Tibial artery (tissue), 4 donors: ENCODE data around the gene COX7A1.

ENCODE experiments used
- DNase-seq, 2 donors: peaks; one replicate each; pipeline ENCODE4 v3.0.0-alpha.2; 2019
- H3K27ac ChIP-seq, 2 donors: fragments of 200-600 bp; sonication (generic) in 1 of 2; 1 replicate in 1 of 2; 2 replicates in 1 of 2; pipeline ENCODE4 v1.5.1; 2018 to 2019; ENCODE audit warnings: mild to moderate bottlenecking in 1 of 2
- H3K27me3 ChIP-seq, 2 donors: fragments of 200-600 bp; sonication (generic) in 1 of 2; one replicate each; pipeline versions ENCODE4 v1.5.1 to v1.6.0; 2016 to 2019
- H3K36me3 ChIP-seq, 3 donors: fragments of 200-600 bp; sonication (generic) in 2 of 3; one replicate each; pipeline ENCODE4 v1.5.1; 2016 to 2019; ENCODE audit warnings: mild to moderate bottlenecking in 2 of 3
- H3K4me1 ChIP-seq, 4 donors: fragments of 200-600 bp; sonication (generic) in 2 of 4; 1 replicate in 3 of 4; 2 replicates in 1 of 4; pipeline ENCODE4 v1.5.1; 2016 to 2019
- H3K4me3 ChIP-seq, 2 donors: fragments of 200-600 bp; sonication (generic) in 1 of 2; 1 replicate in 1 of 2; 2 replicates in 1 of 2; pipeline ENCODE4 v1.5.1; 2018 to 2019; ENCODE audit warnings: mild to moderate bottlenecking in 2 of 2
- H3K9me3 ChIP-seq, 3 donors: fragments of 200-600 bp; sonication (generic) in 1 of 3; one replicate each; pipeline ENCODE4 v1.5.1; 2016 to 2019
- CTCF ChIP-seq, 2 experiments: fragments of 200-600 bp in 1 of 2; fragments of 450-650 bp in 1 of 2; IDR thresholded peaks; one replicate each; pipeline ENCODE4 v1.5.1; 2017 to 2019; ENCODE audit warnings: antibody characterized with exemption in 2 of 2, mild to moderate bottlenecking in 1 of 2, moderate library complexity in 1 of 2
- intact Hi-C: fragments of 100-400 bp; cut with DNase I; formaldehyde crosslinking; loops from one replicate; pipeline ENCODE4 v1.15.0; 2023; ENCODE audit warnings: low total_unique reads

The COX7A1 gene

GRCh38 chr19:36106441-36106840, 45.8 kb downstream of the COX7A1 start:
- no peaks in the 10 kb centered on the region for H3K4me1 ChIP-seq
- DNase-seq, result no peak
- H3K27ac ChIP-seq, result no peak overlapping the region
- no peaks in the 10 kb centered on the region for H3K27me3 ChIP-seq
- peaks cover 0 to 46% (median 15%) of the 10 kb centered on the region in 3 donors for H3K36me3 ChIP-seq
- intact Hi-C loops, result no loop called here
- no peak overlapping the region for H3K4me3 ChIP-seq
- no peaks in the 10 kb centered on the region for H3K9me3 ChIP-seq
- TF ChIP-seq CTCF (IDR thresholded peaks at IDR 0.05), result no peak

GRCh38 chr19:36103842-36104552, 48.2 kb downstream of the COX7A1 start:
- Histone ChIP-seq H3K27ac (no peak overlapping the region), H3K9me3 (no peaks in the 10 kb centered on the region), H3K4me1 (no peaks in the 10 kb centered on the region), H3K36me3 (peaks cover 0 to 36% (median 6%) of the 10 kb centered on the region in 3 donors), H3K4me3 (no peak overlapping the region), H3K27me3 (no peaks in the 10 kb centered on the region)
- DNase-seq, result no peak
- no peak for TF ChIP-seq CTCF (IDR thresholded peaks at IDR 0.05)
- intact Hi-C loops, result no loop called here

GRCh38 chr19:36103040-36103626, 49.1 kb downstream of the COX7A1 start:
- DNase-seq, result no peak
- Histone ChIP-seq H3K4me3 (no peak overlapping the region), H3K27ac (no peak overlapping the region), H3K4me1 (no peaks in the 10 kb centered on the region), H3K36me3 (peaks cover 0 to 32% (median 3%) of the 10 kb centered on the region in 3 donors), H3K27me3 (no peaks in the 10 kb centered on the region), H3K9me3 (no peaks in the 10 kb centered on the region)
- intact Hi-C loops, result no loop called here
- no peak for TF ChIP-seq CTCF (IDR thresholded peaks at IDR 0.05)

DNA sequence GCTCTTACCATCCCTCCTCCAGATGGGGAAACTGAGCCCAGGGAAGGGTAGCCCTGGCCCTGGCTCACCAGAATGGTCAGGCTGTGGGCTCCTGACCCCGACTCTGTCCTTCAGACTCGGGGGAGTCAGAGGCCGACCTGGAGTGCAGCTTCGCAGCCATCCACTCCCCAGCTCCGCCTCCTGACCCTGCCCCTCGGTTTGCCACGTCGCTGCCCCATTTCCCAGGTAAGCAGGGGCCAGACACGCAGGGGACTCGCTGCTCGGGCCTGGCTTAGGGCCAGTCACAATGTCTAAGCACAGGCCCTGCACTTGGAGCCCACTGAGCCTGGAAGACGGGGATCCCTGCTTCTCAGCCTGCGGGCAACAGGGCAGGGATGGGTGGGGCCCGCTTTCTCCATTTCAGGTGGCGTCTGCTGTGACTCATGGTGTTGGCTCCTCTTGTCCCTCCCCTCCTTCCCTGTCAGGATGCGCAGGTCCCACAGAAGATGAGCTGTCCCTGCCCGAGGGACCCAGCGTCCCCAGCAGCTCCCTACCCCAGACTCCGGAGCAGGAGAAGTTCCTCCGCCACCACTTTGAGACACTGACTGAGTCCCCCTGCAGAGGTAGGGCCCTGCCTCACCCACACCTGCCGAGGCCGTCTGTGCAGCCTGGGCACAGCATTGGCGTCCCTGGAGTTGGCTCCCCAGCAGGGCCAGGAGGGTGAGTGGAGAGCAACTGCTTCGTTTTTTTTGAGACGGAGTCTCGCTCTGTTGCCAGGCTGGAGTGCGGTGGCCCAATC, 50.5 kb downstream of the COX7A1 start:
- Histone ChIP-seq H3K4me1 (no peaks in the 10 kb centered on the region), H3K4me3 (no peak overlapping the region), H3K9me3 (no peaks in the 10 kb centered on the region), H3K27me3 (no peaks in the 10 kb centered on the region), H3K36me3 (peaks cover 0 to 19% (median 0%) of the 10 kb centered on the region in 3 donors), H3K27ac (no peak overlapping the region)
- no peak for TF ChIP-seq CTCF (IDR thresholded peaks at IDR 0.05)
- no peak for DNase-seq
- intact Hi-C loops, result no loop called here
